Measurements from ENCODE around the gene SPTBN4. TPM values are rescaled to one million over a fixed set of nuclear protein-coding genes. Genes with fewer than 3 reads are reported as not detected.

The SPTBN4 gene
- total and polyA plus RNA-seq, 2 of the 4 experiments (the other 2 are of a cell fraction) = 0.72 to 0.91 TPM

GRCh38 chr19:40603389-40604170, 136.8 kb downstream of the SPTBN4 start:
- WGBS, 2 experiments (ENCODE audit: extremely low coverage in 2 of 2, insufficient read length in 1 of 2) = 3% methylated on average over 18 of the region's 43 CpGs; no CpG with 5 or more reads in 1 of the 2 experiments
- peak overlapping the region; percentile 96 for H3K27ac ChIP-seq (ENCODE audit: insufficient read depth, low read length)
- H4K91ac ChIP-seq (ENCODE audit: insufficient read depth, low read depth, low read length) = peak overlapping the region; percentile 91
- H3K4ac ChIP-seq (ENCODE audit: low read depth, low read length) = peak overlapping the region; percentile 80
- H2BK15ac ChIP-seq (ENCODE audit: low read depth, low read length) = peak overlapping the region; percentile 86; the same call in 2 of the 3 replicates
- peaks cover 16% of the 10 kb centered on the region for H3K9me1 ChIP-seq (ENCODE audit: insufficient read depth, low read length)
- H2AFZ ChIP-seq (replicated peaks; ENCODE audit: low read length, poor library complexity) = peak overlapping the region; percentile 90
- ATAC-seq (ENCODE audit: low read depth) (peak; percentile 85), DNase-seq (peak; percentile 92)
- H3K14ac ChIP-seq (replicated peaks; ENCODE audit: low read depth, low read length) = peak overlapping the region; percentile 55
- peak overlapping the region; percentile 93 for H3K56ac ChIP-seq (ENCODE audit: extremely low read depth, insufficient read depth, low read length)
- H4K20me1 ChIP-seq (ENCODE audit: insufficient read depth, low read length) = peaks cover 6% of the 10 kb centered on the region; the same call in 1 of the 2 replicates
- H4K8ac ChIP-seq (ENCODE audit: low read depth in 2 of 2, low read length in 2 of 2) = peak overlapping the region; percentile 46 to 98
- peak overlapping the region; percentile 78 for H2BK120ac ChIP-seq (ENCODE audit: low read depth, low read length)
- ChIA-PET CTCF (interaction anchor here (0.6 to 2.7 kb wide), 7 partner anchors 11 to 259 kb away, joined by 3 to 34 read pairs (median 4); no protein-coding TSS in a partner anchor), POLR2A (ENCODE audit: unreplicated experiment) (interaction anchor here (0.6 to 2.2 kb wide), 5 partner anchors 11 to 42 kb away, joined by 3 to 16 read pairs (median 7); no protein-coding TSS in a partner anchor)
- H2BK5ac ChIP-seq (ENCODE audit: low read depth, low read length, poor library complexity, severe bottlenecking) = peak overlapping the region; percentile 79
- intact Hi-C loops (cut with micrococcal nuclease) = loop anchor here (1.0 kb wide), 2 partner anchors 11 to 30 kb away; no protein-coding TSS in a partner anchor
- peak overlapping the region; percentile 9 for H3K4me3 ChIP-seq (ENCODE audit: insufficient read depth, low read depth, low read length)
- H3K9ac ChIP-seq (ENCODE audit: low read depth, low read length) = peak overlapping the region; percentile 74
- peak overlapping the region; percentile 47 for H3K18ac ChIP-seq (ENCODE audit: low read depth, low read length)
- peaks cover 0 to 24% of the 10 kb centered on the region in 2 experiments; a peak in 3 of 4 replicates for H3K79me1 ChIP-seq (ENCODE audit: low read depth in 1 of 2, low read length in 2 of 2)
- BruUV-seq (replicated peaks) = no TSS peak
- peak overlapping the region; percentile 98 for H2AK5ac ChIP-seq (ENCODE audit: low read depth, low read length)
- peak overlapping the region; percentile 60 for H3K4me2 ChIP-seq (ENCODE audit: low read depth, low read length)
- peak overlapping the region; percentile 60 for H4K5ac ChIP-seq (ENCODE audit: low read depth, low read length)
- H3K27me3 ChIP-seq (ENCODE audit: control insufficient read depth, insufficient read depth, low read length) = no peaks in the 10 kb centered on the region
- dilution Hi-C loops (cut with HindIII; ENCODE audit: low sequenced_read_pairs, unreplicated experiment) = no loop called here
- peak overlapping the region; percentile 58 for H2BK20ac ChIP-seq (ENCODE audit: low read depth, low read length)
- peaks cover 13% of the 10 kb centered on the region; the same call in 1 of the 2 replicates for H3K36me3 ChIP-seq (ENCODE audit: control insufficient read depth, insufficient read depth, low read length)
- H3K23ac ChIP-seq (ENCODE audit: low read depth, low read length) = peak overlapping the region; percentile 78
- peaks cover 20% of the 10 kb centered on the region for H3K4me1 ChIP-seq (ENCODE audit: control insufficient read depth, insufficient read depth, low read length)
- peak; percentile 12; the same call in 1 of the 2 replicates for TF ChIP-seq MXI1 (IDR thresholded peaks at IDR 0.05; ENCODE audit: borderline replicate concordance, low read depth, low read length)
- no peak for TF ChIP-seq USF2 (IDR thresholded peaks at IDR 0.05; ENCODE audit: low read depth, low read length)
- peak; percentile 86; the same call in 1 of the 2 replicates for TF ChIP-seq MAZ (IDR thresholded peaks at IDR 0.05; ENCODE audit: borderline replicate concordance, low read depth, low read length)
- TF ChIP-seq CTCF (conservative IDR thresholded peaks at IDR 0.05; ENCODE audit: low read depth, low read length) = peak; percentile 21; the same call in 1 of the 2 replicates
- TF ChIP-seq ELK1 (IDR thresholded peaks at IDR 0.05; ENCODE audit: borderline replicate concordance, low read depth, low read length) = no peak
- TF ChIP-seq NFE2L2 (IDR thresholded peaks at IDR 0.05; ENCODE audit: low read depth, low read length) = no peak
- TF ChIP-seq POLR2A (IDR thresholded peaks at IDR 0.05; ENCODE audit: low read depth, low read length) = no peak
- no peak for TF ChIP-seq BHLHE40 (IDR thresholded peaks at IDR 0.05; ENCODE audit: low read depth, low read length)
- TF ChIP-seq MAFK (IDR thresholded peaks at IDR 0.05; ENCODE audit: low read depth, low read length) = no peak
- no peaks in the 10 kb centered on the region for H3K9me3 ChIP-seq (ENCODE audit: control insufficient read depth, insufficient read depth, low read length)
- H2AK9ac ChIP-seq (replicated peaks; ENCODE audit: low read depth, low read length, poor library complexity) = peak overlapping the region; percentile 98
- in situ Hi-C loops (cut with MboI; ENCODE audit: low sequenced_read_pairs) = loop anchor here (10.0 kb wide), 1 partner anchor 299 kb away; no protein-coding TSS in a partner anchor
